ENCODE data around the gene SPA17. TPM values are rescaled to one million over a fixed set of nuclear protein-coding genes. Genes with fewer than 3 reads are reported as not detected.

The SPA17 gene
- total RNA-seq, 1 donor from 2014 or later, result 4.8 TPM

DNA sequence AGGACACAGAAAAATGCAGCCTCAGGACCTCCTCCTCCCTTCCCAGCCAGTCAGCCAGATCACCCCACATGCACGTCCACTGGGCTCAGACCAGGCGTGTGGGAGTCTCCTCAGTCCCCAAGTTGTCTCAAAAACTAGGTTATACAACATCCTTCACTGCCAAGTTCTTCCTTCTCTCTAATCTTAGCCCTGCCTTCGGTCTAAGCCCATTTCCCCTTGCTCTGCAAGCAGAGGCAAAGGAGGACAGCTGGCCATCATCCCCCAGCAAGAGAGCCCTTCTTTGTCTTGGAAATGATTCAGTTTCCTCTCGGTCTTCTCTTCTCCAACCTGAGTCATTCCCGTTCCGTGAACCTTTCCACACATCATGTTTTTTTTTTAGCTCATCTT, 52.0 kb downstream of the SPA17 start:
- TF ChIP-seq, protein P1, sequence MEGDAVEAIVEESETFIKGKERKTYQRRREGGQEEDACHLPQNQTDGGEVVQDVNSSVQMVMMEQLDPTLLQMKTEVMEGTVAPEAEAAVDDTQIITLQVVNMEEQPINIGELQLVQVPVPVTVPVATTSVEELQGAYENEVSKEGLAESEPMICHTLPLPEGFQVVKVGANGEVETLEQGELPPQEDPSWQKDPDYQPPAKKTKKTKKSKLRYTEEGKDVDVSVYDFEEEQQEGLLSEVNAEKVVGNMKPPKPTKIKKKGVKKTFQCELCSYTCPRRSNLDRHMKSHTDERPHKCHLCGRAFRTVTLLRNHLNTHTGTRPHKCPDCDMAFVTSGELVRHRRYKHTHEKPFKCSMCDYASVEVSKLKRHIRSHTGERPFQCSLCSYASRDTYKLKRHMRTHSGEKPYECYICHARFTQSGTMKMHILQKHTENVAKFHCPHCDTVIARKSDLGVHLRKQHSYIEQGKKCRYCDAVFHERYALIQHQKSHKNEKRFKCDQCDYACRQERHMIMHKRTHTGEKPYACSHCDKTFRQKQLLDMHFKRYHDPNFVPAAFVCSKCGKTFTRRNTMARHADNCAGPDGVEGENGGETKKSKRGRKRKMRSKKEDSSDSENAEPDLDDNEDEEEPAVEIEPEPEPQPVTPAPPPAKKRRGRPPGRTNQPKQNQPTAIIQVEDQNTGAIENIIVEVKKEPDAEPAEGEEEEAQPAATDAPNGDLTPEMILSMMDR (IDR thresholded peaks at IDR 0.05), result no peak
- peak overlapping the region; percentile 71 for H3K27ac ChIP-seq
- peaks cover 4% of the 10 kb centered on the region for H3K27me3 ChIP-seq
- no peaks in the 10 kb centered on the region for H3K36me3 ChIP-seq
- ATAC-seq (peak; percentile 33), DNase-seq (no peak)
- H3K4me1 ChIP-seq, result peaks cover 13% of the 10 kb centered on the region
- peak overlapping the region; percentile 19 for H3K4me3 ChIP-seq
- intact Hi-C loops (cut with DNase I), result no loop called here
- no peaks in the 10 kb centered on the region for H3K9me3 ChIP-seq

DNA sequence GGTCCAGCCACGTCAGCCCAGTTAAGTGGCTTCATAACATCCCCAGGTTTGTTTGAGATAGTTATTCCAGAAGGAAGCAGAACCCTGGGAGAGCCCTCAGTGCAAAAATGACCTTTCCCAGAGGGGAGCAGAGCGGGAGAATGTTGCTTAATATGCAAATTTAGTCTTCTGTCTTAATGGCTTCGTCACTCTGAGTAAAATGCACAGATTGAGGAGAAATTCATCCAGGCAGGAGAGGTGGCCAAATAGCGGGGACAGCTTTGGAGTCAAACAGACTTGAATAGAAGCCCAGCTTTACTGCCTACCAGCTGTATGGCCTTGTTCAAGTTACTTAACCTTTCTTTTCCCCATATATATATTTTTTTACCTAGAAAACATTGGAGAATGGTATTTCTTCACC, 53.8 kb downstream of the SPA17 start:
- ATAC-seq (no peak), DNase-seq (no peak)
- Histone ChIP-seq H3K4me3 (no peak overlapping the region), H3K9me3 (no peaks in the 10 kb centered on the region), H3K27me3 (no peaks in the 10 kb centered on the region), H3K27ac (peak overlapping the region; percentile 30), H3K4me1 (peaks cover 13% of the 10 kb centered on the region), H3K36me3 (no peaks in the 10 kb centered on the region)
- intact Hi-C loops (cut with DNase I), result no loop called here
- TF ChIP-seq, protein P1 (IDR thresholded peaks at IDR 0.05), result no peak

DNA sequence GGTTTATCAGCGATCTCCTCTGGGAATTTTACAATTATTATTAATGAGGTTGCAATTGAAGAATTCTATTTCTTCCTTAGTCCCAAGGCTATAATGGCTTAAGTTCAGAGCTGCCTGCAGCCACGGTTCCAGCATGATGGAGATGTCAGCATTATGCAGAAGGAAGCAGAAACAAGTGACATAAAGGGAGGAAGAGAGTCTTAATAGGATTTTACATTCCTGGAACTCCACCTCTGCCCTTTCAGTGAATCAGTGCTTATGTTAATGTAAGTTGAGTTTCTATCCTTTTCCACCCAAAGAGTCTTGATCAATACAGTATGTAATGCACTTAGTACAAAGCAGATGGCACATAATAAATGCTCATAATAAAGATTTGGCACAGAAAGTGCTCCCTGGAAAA, 54.4 kb downstream of the SPA17 start:
- ATAC-seq, result no peak
- Histone ChIP-seq H3K27ac (no peak overlapping the region), H3K4me3 (no peak overlapping the region), H3K36me3 (no peaks in the 10 kb centered on the region), H3K27me3 (no peaks in the 10 kb centered on the region), H3K9me3 (no peaks in the 10 kb centered on the region), H3K4me1 (peaks cover 13% of the 10 kb centered on the region)
- TF ChIP-seq, protein P1 (IDR thresholded peaks at IDR 0.05), result no peak
- DNase-seq, result no peak
- intact Hi-C loops (cut with DNase I), result no loop called here

DNA sequence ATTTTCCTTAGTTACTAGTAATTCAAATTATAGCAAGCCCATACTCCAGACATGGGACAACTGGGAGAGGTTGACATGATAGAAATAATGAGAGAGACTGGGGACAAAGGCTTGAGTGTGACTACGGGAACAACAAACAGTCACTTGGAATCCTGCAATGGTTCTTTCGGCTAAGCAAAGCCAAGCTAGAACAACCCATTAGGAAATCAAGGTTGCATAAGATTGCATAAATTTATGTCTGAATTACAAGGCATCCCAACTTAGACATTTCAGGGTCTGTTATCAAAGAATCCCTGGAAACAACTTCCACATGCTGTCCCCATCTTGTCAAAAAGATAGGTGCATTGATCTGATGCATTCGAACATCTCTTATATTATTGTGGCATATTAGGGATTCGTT, 55.9 kb downstream of the SPA17 start:
- no peaks in the 10 kb centered on the region for H3K9me3 ChIP-seq
- intact Hi-C loops (cut with DNase I), result no loop called here
- TF ChIP-seq, protein P1 (IDR thresholded peaks at IDR 0.05), result no peak
- peaks cover 13% of the 10 kb centered on the region for H3K4me1 ChIP-seq
- no peaks in the 10 kb centered on the region for H3K36me3 ChIP-seq
- no peak for ATAC-seq
- no peak overlapping the region for H3K27ac ChIP-seq
- DNase-seq, result no peak
- no peaks in the 10 kb centered on the region for H3K27me3 ChIP-seq
- no peak overlapping the region for H3K4me3 ChIP-seq

DNA sequence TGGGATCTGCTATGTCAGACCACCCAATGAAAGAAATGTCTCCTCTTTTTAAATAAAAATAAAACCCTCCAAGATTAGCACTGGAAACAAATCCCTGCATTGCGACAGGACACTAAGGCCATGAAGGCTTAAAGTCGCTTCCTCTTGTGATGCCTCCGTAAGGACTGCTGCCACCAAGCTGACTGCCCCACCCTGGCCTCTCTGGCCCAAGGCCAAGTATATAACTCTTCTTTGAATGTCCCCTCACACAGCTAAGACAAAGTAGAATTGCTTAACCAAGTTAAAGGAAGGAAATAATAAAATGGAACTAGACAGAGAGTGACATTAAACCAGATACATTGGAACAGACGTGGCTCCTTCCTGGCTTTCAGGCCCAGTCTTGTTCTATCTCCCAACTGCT, 58.5 kb downstream of the SPA17 start:
- TF ChIP-seq, protein P1 (IDR thresholded peaks at IDR 0.05), result no peak
- ATAC-seq (peak; percentile 71), DNase-seq (no peak)
- Histone ChIP-seq H3K27ac (no peak overlapping the region), H3K27me3 (no peaks in the 10 kb centered on the region), H3K4me1 (peaks cover 3% of the 10 kb centered on the region), H3K4me3 (no peak overlapping the region), H3K36me3 (no peaks in the 10 kb centered on the region), H3K9me3 (no peaks in the 10 kb centered on the region)
- intact Hi-C loops (cut with DNase I), result no loop called here

DNA sequence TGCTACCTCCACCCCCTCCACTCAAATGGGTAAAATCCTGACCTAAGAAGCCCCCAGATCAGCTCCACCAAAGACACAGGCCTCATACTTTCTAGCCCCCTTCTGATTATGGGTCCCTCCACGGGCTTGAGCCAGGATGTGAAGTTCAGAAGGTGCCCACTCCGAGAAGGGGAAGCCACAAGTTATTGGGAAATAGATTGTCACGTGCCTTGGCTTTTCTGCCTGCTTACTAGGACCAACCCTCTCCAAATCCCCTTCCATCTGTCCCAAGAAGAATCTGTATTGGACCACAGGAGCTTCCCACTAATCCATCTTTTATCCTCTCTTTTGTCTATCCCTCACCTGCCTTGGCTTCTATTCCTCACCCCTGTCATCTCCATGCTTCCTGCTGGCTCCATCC, 63.0 kb downstream of the SPA17 start:
- DNase-seq, result no peak
- no peak overlapping the region for H3K27ac ChIP-seq

More for the DNA sequence above, 63.0 kb downstream of the SPA17 start:
- Histone ChIP-seq H3K4me3 (no peak overlapping the region), H3K9me3 (no peaks in the 10 kb centered on the region), H3K36me3 (no peaks in the 10 kb centered on the region), H3K4me1 (peaks cover 12% of the 10 kb centered on the region), H3K27me3 (peaks cover 6% of the 10 kb centered on the region)
- ATAC-seq, result no peak
- intact Hi-C loops (cut with DNase I), result no loop called here
- TF ChIP-seq, protein P1 (IDR thresholded peaks at IDR 0.05), result no peak

All from upper lobe of right lung (tissue), 1 donor.